GM21576 (cell line): ENCODE measurements around the gene FRMD4A.
"Not testable (repeated sequence)": the region's sequence is repeated elsewhere in the genome, so short reads cannot be mapped to it uniquely, and the experiment has no call there.

Experiments
- ATAC-seq: cut with Tn5 transposase; IDR thresholded peaks from one replicate; pipeline ENCODE4 v1.9.1; 2021; ENCODE audit warnings: mild to moderate bottlenecking, moderate library complexity; ENCODE audit not compliant: unreplicated experiment

FRMD4A gene

DNA sequence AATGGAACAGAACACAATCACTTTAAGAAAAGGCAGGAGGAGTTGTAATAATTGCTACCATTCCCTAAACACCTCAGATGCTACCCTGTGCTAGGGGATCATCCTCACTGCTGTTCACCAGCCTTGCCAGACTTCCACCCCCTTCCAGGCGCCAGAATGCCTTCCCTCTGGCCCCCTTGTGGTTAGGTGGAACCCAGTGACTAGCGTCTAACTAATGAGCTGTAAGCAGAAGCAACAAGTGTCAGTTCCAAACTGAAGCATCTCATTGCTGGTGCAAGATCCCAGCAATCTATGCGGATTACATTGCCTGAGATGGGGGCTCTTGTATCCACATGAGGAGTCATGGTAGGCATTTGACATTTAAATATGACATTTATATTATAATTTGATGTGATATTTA is 86.6 kb downstream of the FRMD4A start:
- ATAC-seq = no peak

DNA sequence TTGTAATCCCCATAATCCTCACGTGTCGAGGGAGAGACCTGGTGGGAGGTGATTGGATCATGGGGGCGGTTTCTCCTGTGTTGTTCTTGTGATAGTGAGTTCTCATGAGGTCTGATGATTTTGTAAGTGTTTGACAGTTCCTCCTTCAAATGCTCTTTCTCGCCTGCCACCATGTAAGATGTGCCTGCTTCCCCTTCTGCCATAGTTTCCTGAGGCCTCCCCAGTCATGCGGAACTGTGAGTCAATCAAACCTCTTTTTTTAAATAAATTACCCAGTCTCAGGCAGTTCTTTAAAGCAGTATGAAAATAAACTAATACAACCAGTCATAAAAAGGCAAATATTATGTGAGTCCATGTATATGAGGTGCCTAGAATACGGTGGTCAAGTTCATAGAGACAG is 87.5 kb downstream of the FRMD4A start:
- ATAC-seq = no peak

DNA sequence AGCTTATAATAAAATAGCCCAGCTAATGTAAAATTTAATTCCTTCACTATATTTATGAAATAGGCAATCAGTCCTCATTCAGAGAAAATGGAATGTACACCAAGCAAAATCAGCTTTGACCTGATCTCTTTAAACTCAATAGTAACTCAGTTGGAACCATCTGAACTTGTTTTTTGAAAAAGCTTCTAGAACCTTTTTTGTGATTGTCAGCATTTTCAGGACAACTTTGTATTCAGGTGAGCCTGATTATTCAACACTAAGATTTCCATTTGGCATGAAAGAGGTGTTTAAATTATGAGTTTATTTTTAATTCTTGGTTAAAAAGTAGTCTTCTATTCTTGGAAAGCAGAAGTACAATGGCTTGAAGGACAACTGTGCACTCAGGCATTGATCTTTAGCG is 89.5 kb downstream of the FRMD4A start:
- no peak for ATAC-seq

DNA sequence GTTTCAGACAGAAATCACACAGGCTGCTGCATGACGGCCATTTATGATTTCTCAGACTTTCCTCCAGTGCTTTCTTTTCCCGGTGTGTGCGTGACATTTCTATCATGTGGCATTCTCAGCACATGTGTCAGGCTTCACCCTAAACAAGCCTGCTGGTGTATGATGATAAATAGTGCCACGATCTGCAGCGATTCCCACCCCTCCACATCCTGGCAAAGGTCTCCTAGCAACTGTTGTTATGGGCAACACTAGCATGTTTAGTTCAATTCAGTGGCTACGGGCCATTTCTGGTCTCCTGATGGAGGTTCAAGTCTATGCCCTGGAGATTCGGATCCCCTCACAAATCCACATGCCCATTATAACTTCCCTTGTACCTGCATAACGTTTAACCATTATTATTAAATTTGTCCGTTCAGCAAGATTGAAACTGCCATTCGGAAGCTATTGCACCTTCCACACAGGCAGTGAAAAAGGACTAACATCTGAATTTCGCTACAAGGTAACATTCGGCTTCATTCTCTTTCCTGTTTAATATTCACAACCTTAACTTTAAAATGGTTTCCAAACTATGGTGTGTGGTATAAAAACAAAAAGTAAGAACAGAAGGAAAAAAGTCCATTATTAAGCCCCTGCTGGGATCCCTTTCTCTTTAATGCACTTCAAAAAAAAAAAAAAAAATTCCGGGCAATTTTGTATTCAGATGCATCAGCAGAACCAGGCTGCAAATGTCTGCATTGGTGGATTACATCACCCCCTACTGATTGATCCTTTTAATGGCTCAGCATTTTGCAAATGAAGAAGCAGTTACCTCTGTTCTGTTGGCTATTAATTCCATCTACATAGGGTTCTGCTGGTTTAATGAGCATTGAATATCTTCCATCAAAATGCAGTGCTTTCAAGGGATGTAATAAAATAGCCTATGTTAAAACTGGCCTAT is 90.2 kb downstream of the FRMD4A start:
- no peak for ATAC-seq

DNA sequence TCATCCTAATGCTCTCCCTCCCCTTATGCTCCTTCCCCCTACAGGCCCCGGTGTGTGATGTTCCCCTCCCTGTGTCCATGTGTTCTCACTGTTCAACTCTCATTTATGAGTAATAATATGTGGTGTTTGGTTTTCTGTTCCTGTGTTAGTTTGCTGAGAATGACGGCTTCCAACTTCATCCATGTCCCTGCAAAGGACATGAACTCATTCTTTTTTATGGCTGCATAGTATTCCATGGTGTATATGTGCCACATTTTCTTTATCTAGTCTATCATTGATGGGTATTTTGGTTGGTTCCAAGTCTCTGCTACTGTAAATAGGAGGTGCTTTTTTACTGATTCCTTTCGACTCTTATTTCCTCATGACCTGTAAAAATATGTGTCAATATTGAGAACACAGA is 92.1 kb downstream of the FRMD4A start:
- not testable (repeated sequence) for ATAC-seq

DNA sequence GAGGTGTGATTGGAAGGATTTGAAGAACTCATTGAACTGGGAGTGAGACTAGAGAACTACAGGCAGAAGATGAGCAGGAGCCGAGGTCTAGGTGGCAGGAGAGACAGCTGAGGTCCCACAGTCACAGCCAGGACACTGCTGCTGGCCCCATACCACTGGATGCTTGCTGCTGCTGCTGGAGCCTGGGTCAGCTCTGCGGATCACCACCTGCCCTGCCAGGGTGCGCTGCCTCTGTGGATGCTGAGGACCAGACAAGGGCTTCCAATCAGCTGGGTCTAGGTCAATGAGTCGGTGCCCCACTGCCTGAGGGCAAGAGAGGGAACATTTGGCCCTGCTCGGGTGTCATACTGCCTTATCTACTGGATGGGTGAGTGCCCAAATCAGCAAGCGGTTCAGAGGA is 94.4 kb downstream of the FRMD4A start:
- no peak for ATAC-seq

DNA sequence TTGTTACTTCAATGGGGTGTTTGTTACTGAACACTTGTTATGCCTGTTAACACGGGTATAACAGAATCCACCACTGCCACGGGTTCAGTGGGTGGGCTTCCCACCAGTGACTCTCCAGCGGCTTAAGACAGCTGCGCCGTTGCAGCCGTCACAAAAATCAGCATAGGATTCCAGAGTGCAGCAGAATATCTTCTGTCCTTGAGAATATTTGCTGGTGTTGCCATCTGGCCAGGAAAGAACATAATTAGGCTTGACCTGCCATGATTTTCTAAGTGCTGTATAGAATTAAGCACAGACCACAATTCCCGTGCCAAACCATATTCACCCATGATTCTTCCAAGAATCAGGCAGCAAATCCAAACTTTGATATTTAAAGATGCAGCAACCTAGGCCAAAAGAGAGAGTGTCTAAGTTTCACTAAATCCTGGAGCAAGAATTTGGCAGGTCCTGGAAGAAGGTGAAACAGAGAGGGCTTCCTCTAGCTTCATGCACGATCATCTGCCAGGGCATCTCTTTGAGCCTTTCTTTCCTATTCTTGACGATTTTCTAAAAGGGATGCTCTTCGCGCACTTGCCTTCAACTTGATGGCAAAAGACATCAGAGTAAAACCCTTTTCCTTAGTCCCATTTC is 95.0 kb downstream of the FRMD4A start:
- ATAC-seq = no peak

DNA sequence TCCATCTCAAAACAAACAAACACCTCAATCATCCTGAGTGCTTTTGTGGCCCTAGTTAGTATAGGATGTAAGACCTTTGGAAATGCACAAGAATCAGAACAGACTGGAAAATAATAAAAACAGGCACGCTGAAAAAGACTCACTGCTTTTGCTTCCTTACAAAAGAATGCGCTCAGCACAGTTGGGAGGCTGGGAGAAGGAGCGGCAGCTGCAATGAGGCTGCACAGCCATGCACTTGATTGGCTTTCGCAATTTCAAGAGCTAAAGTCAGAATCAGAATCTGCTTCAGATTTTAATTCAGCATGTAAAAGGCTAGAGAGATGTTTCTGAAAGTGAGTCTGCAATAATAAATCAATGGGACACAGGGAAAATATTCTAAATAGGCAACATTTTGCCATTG is 97.2 kb downstream of the FRMD4A start:
- no peak for ATAC-seq

DNA sequence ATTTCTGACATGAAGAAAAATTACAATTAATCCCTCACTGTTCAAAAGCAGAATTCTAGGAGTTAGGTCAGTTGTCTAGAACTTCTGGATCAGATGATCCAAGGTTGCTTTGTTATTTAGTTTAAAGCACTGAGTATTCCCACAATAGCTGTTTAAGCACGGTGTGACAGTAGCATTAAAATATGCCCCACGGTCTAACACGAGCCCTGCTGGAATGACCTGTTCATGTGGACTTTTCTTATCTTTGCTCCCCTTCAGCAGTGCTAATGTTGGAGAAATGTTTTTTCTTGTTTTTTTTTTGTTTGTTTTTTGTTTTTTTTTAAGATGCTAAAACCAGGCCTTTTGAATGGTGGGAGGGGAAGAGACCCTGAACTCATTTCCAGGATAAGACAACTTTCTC is 101.9 kb downstream of the FRMD4A start:
- ATAC-seq = not testable (repeated sequence)

DNA sequence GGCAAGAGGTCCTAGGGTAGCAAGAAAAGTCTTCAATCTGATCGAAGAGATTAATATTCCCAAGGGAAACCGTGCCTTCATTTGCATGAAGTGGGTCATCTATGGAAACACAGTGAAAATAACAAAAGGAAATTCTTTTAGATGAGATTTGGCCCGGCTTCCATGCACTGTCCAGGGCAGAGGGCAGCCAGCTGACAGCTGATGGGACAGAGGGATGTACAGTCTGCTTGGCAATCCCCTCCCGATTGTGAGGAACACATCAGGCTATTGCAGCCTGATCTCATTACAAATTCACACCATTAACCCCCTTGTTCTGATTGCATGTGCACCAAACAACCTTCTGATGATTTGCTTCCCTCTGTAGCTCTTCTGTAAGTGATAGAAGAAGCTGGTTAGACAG is 105.3 kb downstream of the FRMD4A start:
- ATAC-seq = no peak

DNA sequence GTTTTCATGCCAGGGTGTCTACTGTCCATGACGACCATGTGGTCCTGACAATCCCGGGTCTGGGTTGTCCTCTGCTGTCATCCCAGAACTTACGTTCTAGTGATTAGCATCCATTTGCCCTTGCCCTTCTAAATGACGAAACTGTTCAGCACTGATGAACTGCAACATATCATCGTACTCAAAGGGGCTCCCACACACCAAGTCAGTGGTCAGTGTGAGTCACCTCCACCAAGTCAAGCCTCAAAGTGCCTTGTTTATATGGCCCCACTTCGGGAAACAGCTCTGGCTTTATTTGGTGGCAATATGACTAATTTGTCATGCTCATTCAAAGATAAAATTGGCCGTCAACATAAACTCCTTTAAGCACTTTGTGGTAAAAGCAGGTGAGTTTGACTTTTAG is 110.7 kb downstream of the FRMD4A start:
- ATAC-seq = no peak

DNA sequence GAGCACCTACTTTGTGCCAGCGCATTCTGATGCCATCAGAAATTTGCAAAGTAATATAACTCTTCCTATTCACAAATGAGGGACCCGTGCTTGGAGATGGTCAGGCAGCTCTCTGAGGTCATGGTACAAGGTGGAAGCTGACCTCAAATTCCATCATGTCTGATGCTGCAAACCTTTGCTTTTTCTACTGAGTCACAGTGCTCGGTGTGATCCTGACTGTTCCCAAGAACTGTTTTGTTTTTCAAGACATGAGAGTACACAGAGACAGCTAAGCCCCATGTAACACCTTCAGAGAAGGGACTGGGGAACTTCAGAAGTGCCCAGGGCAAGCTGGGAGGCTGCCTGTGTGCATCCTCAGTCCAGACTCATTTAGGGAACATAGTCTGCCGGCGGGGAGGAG is 111.3 kb downstream of the FRMD4A start:
- ATAC-seq = no peak

DNA sequence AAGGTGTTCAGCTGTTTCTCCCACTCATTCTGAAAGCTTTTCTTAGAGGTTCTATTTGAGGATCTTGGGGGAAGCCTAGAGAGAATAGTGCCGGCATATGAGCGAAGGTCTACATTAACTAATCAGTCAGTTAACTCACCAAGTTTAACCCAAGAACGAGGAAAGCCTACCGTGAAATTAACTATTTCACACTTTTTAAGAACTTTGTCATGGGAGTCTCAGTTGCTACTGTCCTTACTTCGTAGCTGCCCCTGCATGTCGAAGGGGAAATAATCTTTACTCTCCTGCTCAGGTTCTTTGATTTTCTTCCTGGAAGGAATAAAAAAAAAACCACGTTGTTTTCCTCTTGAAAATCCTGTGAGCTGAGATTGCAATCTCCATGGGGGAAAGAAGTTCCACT is 115.1 kb downstream of the FRMD4A start:
- no peak for ATAC-seq

DNA sequence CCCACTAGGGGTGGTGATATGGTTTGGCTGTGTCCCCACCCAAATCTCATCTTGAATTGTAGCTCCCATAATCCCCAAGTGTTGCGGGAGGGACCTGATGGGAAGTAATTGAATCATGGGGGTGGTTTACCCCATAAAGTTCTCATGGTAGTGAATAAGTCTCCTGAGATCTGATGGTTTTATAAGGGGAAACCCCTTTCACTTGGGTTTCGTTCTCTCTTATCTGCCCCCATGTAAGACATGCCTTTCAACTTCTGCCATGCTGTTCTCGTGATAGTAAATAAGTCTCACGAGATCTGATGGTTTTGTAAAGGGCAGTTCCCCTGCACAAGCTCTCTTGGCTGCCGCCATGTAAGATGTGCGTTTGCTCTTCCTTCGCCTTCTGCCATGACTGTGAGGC is 117.0 kb downstream of the FRMD4A start:
- ATAC-seq = not testable (repeated sequence)

DNA sequence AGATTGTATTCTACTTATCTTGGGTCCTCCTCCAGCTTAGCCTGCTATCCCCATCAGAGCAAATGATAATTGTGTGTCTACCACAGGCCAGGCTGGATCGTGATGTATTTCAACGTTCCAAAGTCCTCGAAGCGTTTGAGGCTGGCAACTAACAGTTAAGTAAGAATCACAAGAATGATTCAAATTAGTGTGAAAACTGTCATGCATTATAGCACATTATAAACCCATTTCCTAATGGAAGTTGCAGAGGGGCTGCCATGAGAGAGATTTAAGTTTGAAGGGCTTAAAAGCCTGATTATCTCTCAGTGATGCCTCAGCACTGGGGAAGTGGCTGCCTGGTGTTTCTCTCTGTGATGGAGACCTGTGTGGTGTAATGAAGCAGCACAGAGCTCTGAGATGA is 119.1 kb downstream of the FRMD4A start:
- no peak for ATAC-seq

DNA sequence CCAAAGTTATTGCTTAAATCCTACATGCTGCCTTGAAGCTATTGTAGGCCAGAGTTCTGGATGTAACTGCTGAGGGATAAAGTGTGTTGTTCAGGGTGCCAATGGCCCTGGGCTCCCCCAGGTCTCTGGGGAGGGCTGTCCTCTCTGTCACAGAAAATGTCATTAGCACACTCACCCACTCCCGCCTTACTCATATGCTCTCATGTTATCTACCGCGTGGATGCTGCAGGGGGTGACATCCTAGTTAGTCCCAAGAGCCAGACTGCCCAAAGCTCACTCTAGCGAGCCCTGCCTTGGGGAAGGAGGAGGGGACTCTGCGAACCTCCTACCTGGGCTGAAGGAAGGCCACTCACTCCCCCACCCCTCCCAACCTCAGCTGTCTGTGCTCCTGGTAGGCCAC is 122.5 kb downstream of the FRMD4A start:
- no peak for ATAC-seq

DNA sequence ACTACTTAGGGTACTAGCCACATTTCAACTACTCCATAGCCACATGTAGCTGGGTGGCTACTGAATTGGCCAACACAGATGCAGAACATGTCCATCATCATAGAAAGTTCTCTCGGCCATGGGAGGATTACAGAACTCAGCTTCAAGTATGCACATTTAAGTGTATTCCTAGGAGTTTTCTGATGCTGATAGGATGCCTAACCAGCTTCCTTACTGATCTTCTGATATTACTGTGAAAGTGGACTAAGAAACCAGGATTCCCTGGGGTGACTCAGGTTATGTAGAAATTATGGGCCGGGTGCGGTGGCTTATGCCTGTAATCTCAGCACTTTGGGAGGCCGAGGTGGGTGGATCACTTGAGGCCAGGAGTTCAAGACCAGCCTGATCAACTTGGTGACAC is 125.5 kb downstream of the FRMD4A start:
- ATAC-seq = no peak

DNA sequence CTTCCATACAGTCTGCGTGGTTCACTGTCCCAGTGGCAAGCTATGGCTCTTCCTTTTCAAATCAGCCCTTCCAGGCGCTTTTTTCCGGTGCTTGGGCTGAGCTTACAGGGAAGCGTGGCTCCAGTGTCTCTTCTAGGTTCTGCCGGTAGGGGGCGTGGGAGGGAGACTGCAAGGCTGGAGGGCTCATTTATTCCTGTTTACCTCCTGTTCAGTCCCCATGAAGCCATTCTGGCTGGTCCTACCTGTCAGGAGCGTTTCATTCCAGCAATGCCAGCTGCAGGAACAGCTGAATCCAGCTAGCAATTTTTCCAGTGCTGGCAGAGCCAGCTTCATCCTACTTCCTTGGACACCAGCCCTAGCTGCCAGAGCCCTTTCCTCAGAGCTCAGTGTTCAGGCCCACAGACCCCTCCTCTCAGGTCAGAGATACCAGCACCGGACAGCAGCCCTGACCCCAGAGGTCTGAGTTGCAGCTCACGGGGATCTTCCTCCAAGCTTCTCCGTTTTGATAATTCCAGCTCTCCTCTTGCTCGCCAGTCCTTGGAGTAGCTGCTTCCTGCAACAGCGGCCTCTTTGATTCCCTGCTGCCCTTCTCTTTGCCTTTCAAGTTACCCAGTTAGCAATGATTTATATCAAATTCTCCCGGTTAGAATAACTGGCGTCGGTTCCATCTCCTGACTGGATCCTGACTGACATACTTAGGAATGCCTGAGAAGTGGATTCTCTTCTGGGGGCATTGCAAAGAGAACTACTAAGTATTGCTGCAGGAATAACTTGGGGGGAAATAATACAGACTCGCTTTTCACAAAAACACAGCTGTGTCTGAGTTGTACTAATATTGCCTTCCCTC is 129.8 kb downstream of the FRMD4A start:
- ATAC-seq = no peak

DNA sequence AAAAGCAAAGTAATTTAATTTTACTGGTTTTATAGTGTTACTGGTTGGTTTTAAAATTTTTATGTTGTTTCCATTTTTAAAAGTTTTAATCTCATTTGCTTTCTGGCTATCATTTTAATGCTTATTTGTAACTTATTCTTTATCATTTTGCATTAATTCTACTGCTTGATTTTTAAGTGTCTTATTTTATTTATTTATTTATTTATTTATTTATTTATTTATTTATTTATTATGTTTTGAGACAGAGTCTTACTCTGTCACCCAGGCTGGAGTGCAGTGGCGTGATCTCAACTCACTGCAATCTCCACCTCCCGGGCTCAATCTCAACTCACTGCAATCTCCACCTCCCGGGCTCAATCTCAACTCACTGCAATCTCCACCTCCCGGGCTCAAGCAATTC is 131.6 kb downstream of the FRMD4A start:
- ATAC-seq = not testable (repeated sequence)

DNA sequence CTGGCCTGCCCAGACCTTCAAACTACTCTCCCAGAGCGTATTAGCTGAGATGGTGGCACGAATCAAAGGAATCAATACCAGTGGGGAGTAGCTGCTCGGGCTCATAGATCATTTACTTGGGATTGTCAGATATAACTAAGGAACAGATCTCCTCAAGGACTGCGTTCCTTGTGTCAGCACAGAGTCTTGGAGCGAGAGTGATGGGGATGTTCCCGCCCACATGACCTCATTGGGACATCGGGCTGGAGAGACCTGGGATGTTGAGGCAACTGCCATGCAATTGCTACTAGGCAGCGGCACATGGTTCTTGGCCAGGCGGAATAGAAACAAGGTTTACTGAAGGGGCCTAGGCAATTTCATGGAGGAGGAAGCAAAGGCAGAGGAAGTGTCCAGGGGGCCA is 132.6 kb downstream of the FRMD4A start:
- ATAC-seq = no peak

DNA sequence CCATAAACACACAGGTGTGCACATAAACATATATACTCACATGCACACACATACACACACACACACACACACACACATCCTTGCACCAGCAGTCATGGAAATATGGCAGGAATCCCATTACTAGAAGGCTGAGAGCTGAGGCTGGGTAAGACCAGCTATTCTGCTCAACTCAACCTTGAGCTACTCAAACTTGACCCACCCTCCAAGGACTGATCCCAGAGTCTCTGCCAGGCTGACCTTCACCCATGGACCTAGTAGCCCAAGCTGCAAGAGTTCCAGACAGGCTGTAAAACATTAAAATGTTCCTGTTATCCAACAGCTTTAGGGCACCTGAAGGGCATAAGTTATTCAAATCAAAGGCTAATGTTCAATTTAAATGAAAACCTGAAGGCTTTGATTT is 134.6 kb downstream of the FRMD4A start:
- no peak for ATAC-seq

DNA sequence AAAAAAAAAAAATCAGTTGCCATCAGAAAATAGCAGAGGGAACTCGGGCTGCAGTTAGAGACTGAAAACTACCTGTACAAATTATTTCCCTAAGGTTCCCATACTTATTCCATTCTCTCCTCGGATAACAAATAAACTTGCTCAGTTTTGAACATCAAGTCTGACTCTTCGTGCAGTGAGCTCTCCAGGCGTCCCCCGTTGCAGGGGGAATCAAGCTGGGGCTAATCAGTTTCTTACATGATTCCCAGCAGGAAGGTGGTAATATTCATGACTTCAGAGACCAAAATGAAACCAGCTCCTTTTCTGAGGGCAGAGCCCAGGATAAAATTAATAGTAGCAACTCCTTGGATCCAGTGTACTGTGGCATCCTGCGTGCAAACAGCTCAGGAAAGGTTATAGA is 135.3 kb downstream of the FRMD4A start:
- ATAC-seq = no peak
